ENCODE results near the gene GLS. TPM values are rescaled to one million over a fixed set of nuclear protein-coding genes. Genes with fewer than 3 reads are reported as not detected.

Gene GLS
- total and polyA plus RNA-seq, 9 of the 15 experiments (the other 6 are each of a cell fraction or from before 2014, with no cell fraction given), result 13.7 to 77.5 (median 48.2) TPM

DNA sequence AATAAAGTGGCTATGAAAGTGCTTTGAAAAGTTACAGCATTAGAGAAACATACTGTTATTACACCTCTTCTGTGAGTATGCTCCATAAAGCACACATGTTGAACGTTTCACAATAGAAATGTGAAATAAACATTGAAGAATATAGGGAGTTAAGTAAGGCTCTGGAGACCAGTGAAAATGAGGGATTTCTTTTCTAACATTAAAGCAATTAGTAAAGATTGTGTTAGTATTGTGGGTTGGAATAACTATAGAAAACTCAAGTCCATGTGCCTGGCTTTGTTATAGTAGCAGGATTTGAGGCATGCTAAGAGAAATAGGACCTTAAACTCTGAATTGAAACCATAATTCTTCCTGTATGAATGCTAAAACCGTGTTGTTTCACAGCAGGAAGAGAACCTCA is 63.1 kb downstream of the GLS start:
- no peak overlapping the region for H3K4me2 ChIP-seq (ENCODE audit: insufficient read depth, low read length)
- peaks cover 0 to 10% of the 10 kb centered on the region in 2 experiments; a peak in 1 of 5 replicates for H3K4me1 ChIP-seq (replicated peaks in 1 of 2; ENCODE audit: control insufficient read depth in 2 of 2, insufficient read depth in 2 of 2, low read length in 2 of 2)
- in situ Hi-C loops (cut with MboI) (no loop called here), intact Hi-C loops (cut with micrococcal nuclease) (loop anchor here (10.0 kb wide), 1 partner anchor 99 kb away; no protein-coding TSS in a partner anchor)
- no peak overlapping the region for H2AFZ ChIP-seq (ENCODE audit: low read depth, low read length)
- TF ChIP-seq, protein P1, sequence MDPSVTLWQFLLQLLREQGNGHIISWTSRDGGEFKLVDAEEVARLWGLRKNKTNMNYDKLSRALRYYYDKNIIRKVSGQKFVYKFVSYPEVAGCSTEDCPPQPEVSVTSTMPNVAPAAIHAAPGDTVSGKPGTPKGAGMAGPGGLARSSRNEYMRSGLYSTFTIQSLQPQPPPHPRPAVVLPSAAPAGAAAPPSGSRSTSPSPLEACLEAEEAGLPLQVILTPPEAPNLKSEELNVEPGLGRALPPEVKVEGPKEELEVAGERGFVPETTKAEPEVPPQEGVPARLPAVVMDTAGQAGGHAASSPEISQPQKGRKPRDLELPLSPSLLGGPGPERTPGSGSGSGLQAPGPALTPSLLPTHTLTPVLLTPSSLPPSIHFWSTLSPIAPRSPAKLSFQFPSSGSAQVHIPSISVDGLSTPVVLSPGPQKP (CRISPR knock-in tag; IDR thresholded peaks at IDR 0.05), result no peak
- TF ChIP-seq ZFX (CRISPR knock-in tag; IDR thresholded peaks at IDR 0.05) (no peak), TAF7 (tag; IDR thresholded peaks at IDR 0.05) (no peak), CREM (IDR thresholded peaks at IDR 0.05; ENCODE audit: low read depth) (no peak), ZBTB17 (CRISPR knock-in tag; IDR thresholded peaks at IDR 0.05) (no peak), SIX5 (IDR thresholded peaks at IDR 0.05; ENCODE audit: borderline replicate concordance in 1 of 2, insufficient read depth in 1 of 2, low read depth in 1 of 2, low read length in 2 of 2) (no peak)
- no TSS peak for BruUV-seq (replicated peaks)
- H3K9ac ChIP-seq (ENCODE audit: insufficient read depth in 1 of 2, low read depth in 2 of 2, low read length in 2 of 2), result no peak overlapping the region
- POLR2A ChIA-PET, result no interaction called here
- ATAC-seq, result no peak
- H3K27ac ChIP-seq (ENCODE audit: extremely low read depth, low read depth, low read length), result no peak overlapping the region
- H3K79me2 ChIP-seq (ENCODE audit: control insufficient read depth, insufficient read depth, low read length), result no peaks in the 10 kb centered on the region
- no peak for FAIRE-seq
- DNase-seq (ENCODE audit: extremely low read depth in 1 of 4, low spot score in 3 of 4), result no peak
- no peaks in the 10 kb centered on the region for H4K20me1 ChIP-seq (replicated peaks; ENCODE audit: control insufficient read depth, insufficient read depth, low read length)
- no peaks in the 10 kb centered on the region for H3K9me1 ChIP-seq (ENCODE audit: control insufficient read depth, insufficient read depth, low read length)
- WGBS (ENCODE audit: insufficient coverage, low coverage, missing lambda C conversion rate), result 12% methylated on average over 2 of the region's 2 CpGs
- no peaks in the 10 kb centered on the region for H3K27me3 ChIP-seq (ENCODE audit: control insufficient read depth in 2 of 2, insufficient read depth in 2 of 2, low read length in 2 of 2)
- H3K36me3 ChIP-seq (ENCODE audit: control insufficient read depth, insufficient read depth, low read length), result no peaks in the 10 kb centered on the region
- CTCF ChIA-PET (ENCODE audit: low intra/inter-chr PET ratio), result no interaction called here
- H3K4me3 ChIP-seq, result no peak overlapping the region
- H3K9me3 ChIP-seq (replicated peaks; ENCODE audit: control insufficient read depth, insufficient read depth, low read depth, low read length), result no peaks in the 10 kb centered on the region

All from K562 (cell line).